Measurements from ENCODE around the gene ZNF200. TPM values are rescaled to one million over a fixed set of nuclear protein-coding genes. Genes with fewer than 3 reads are reported as not detected.

ZNF200 gene
- total RNA-seq, 1 donor from 2014 or later: 11.0 TPM

- Mint-ChIP-seq H3K4me1 (ENCODE audit: low read depth) (peaks cover 8% of the 10 kb centered on the region), H3K36me3 (ENCODE audit: low read depth) (peaks cover 32% of the 10 kb centered on the region), H3K4me3 (ENCODE audit: low read depth) (no peak overlapping the region), H3K27me3 (ENCODE audit: low read depth) (no peaks in the 10 kb centered on the region), H3K9me3 (peaks cover 7% of the 10 kb centered on the region), H3K27ac (no peak overlapping the region)
- intact Hi-C loops (cut with micrococcal nuclease): no loop called here
- no peak for DNase-seq (ENCODE audit: low spot score)
Observed at GRCh38 chr16:3266873-3267537, 32.0 kb upstream of the ZNF200 start.

DNA sequence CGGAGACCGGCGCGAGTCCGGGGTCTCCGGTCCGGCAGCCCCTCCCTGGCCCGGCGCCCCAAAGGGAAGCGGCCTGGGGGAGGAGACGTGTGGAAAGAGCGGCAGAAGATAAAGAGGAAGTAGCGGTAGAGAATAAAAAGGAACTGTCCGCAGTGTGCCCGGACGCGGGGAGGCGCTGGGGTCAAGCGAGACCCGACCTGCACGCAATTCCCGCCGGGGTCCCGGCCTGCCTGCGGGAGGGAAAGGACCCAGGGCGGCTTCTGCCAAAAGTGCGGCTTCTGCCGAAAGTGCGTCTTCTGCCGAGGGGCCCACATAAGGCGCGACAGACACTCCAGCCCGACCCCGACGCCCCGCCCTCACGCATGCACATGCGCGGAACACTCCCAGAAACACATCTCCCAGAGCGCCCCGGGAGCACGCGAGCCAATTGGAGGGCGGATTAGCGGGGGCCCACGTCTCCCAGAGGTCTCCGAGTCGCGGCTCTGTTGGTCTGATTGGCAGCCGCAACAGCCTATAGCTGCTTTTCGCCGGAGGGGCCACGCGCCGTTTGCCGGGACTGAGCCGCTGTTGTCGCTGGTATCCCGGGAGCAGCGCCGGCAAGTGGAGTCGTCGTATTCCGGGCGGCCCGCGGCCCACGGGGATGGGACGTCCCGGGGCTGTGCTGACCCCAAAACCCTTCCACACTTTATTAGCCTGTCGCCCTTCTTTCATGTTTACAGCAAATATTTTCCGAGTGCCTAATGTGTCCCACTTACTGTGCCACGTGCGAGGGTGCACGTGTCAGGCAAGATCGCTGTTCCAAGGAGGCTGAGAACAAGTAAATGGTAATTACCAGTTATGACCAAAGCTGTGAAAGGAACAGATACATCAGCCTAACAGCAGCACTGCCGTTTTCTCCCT lies 29.4 kb upstream of the ZNF200 start:
- Mint-ChIP-seq H3K36me3 (ENCODE audit: low read depth) (peaks cover 29% of the 10 kb centered on the region), H3K9me3 (peaks cover 4% of the 10 kb centered on the region), H3K4me1 (ENCODE audit: low read depth) (peaks cover 8% of the 10 kb centered on the region), H3K27ac (peak overlapping the region; percentile 88), H3K27me3 (ENCODE audit: low read depth) (no peaks in the 10 kb centered on the region), H3K4me3 (ENCODE audit: low read depth) (peak overlapping the region; percentile 89)
- intact Hi-C loops (cut with micrococcal nuclease): loop anchor here (1.0 to 5.0 kb wide), 6 partner anchors 19 to 238 kb away; partner anchors contain the start of genes CLUAP1, TIGD7, ZNF174 and ZNF200
- peak; percentile 97 for DNase-seq (ENCODE audit: low spot score)

- peaks cover 3% of the 10 kb centered on the region for H3K27me3 Mint-ChIP-seq (ENCODE audit: low read depth)
- DNase-seq (ENCODE audit: low spot score): no peak
- intact Hi-C loops (cut with micrococcal nuclease): loop anchor here (5.0 kb wide), 2 partner anchors 195 to 240 kb away; partner anchors contain the start of gene CLUAP1
- peaks cover 8% of the 10 kb centered on the region for H3K4me1 Mint-ChIP-seq (ENCODE audit: low read depth)
- peak overlapping the region; percentile 89 for H3K4me3 Mint-ChIP-seq (ENCODE audit: low read depth)
- no peaks in the 10 kb centered on the region for H3K9me3 Mint-ChIP-seq
- peak overlapping the region; percentile 80 for H3K27ac Mint-ChIP-seq
- H3K36me3 Mint-ChIP-seq (ENCODE audit: low read depth): peaks cover 16% of the 10 kb centered on the region
Observed at GRCh38 chr16:3262517-3262916, 27.6 kb upstream of the ZNF200 start.

DNA sequence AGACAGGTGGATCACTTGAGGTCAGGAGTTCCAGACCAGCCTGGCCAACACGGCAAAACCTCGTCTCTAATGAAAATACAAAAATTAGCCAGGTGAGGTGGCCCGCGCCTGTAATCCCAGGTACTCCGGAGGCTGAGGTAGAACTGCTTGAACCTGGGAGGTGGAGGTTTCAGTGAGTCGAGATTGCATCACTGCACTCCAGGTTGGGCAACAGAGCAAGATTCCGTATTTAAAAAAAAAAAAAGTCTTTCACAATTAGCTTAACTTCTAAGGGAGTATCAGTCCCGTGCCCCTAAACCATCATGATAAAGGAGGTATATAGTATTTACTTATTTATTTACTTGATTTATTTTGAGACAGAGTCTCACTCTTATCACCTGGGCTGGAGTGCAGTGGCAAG lies 24.9 kb upstream of the ZNF200 start:
- Mint-ChIP-seq H3K27ac (no peak overlapping the region), H3K36me3 (ENCODE audit: low read depth) (peaks cover 4% of the 10 kb centered on the region), H3K27me3 (ENCODE audit: low read depth) (peaks cover 3% of the 10 kb centered on the region), H3K4me1 (ENCODE audit: low read depth) (peaks cover 7% of the 10 kb centered on the region), H3K9me3 (no peaks in the 10 kb centered on the region), H3K4me3 (ENCODE audit: low read depth) (no peak overlapping the region)
- intact Hi-C loops (cut with micrococcal nuclease): loop anchor here (5.0 kb wide), 2 partner anchors 197 to 242 kb away; partner anchors contain the start of gene CLUAP1
- DNase-seq (ENCODE audit: low spot score): no peak

DNA sequence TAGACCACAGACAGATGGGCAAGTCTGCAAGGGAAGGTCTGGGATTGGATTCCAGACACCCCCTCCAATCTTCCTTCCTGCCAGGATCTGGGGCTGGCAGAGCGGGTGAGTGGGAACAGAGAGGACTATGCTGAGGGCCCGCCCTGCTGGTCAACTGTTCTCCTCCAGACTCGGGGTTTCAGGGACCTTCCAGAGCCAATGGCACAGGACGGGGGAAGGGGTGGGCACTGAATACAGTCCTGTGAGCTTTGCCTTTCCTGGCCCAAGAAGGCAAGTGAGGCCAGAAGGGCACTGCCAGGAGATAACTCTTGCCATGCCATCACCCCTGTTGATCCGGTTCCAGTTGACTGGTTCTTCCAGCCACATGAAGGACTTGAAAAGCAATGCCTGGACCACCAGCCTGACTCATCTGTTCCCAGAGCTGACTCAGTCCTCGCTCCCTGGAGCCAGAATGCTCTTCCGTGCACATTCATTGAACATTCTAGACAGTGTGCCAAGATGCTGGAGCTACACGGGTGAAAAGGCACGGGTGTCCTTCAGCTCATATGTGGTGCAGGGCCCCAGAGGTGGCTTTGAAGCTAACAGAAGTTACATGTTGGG lies 22.0 kb upstream of the ZNF200 start:
- H3K36me3 Mint-ChIP-seq (ENCODE audit: low read depth): no peaks in the 10 kb centered on the region
- no peaks in the 10 kb centered on the region for H3K4me1 Mint-ChIP-seq (ENCODE audit: low read depth)
- H3K9me3 Mint-ChIP-seq: no peaks in the 10 kb centered on the region
- no peak overlapping the region for H3K27ac Mint-ChIP-seq
- intact Hi-C loops (cut with micrococcal nuclease): no loop called here
- no peak overlapping the region for H3K4me3 Mint-ChIP-seq (ENCODE audit: low read depth)
- H3K27me3 Mint-ChIP-seq (ENCODE audit: low read depth): peaks cover 3% of the 10 kb centered on the region
- DNase-seq (ENCODE audit: low spot score): no peak

DNA sequence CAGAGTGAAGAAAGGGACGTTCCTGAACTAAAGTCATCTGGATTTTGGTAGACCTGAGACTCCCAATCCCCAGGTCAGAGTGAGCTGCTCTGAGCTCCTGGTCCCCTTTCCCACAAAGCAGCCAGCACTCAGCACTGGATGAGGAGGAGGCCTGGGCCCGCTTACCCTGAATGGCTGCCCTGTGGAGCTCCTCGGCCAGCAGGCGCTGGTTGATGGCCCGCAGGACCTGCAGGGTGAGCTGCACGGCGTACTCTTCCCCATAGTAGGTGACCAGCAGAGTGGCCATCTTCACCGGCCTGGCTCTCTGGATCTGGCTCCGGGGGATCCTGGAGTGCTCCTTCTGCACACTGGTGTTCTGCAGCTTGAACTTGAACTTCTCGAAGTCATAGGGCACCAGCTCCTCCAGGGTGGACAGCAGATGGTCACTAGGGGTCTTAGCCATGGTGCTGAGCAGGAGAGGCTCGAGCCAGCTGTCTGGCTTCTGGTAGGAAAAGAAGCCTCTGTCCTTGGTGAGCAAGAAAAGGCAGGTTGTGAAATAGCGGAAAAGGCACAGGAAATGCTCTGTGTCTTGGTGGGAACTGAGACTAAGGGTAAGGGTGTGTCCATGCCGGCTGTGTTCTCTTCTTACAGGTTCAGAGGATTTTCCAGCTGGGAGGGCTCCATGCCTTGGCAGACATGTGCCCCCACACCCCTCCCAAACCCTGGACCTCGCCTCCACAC lies 21.3 kb upstream of the ZNF200 start, which contains the start of gene MEFV:
Gene MEFV (minus strand): TSS at position 488 of the 720 bp plus-strand sequence. CDS start 46 bp downstream, at position 442.
- no peak for DNase-seq (ENCODE audit: low spot score)
- Mint-ChIP-seq H3K4me1 (ENCODE audit: low read depth) (no peaks in the 10 kb centered on the region), H3K27ac (no peak within 1 kb of the TSS), H3K27me3 (ENCODE audit: low read depth) (peaks cover 3% of the 10 kb centered on the region), H3K36me3 (ENCODE audit: low read depth) (no peaks in the 10 kb centered on the region), H3K4me3 (ENCODE audit: low read depth) (no peak within 1 kb of the TSS), H3K9me3 (no peaks in the 10 kb centered on the region)
- intact Hi-C loops (cut with micrococcal nuclease): no loop called here

GRCh38 chr16:3254309-3254708 lies 19.4 kb upstream of the ZNF200 start:
- intact Hi-C loops (cut with micrococcal nuclease): no loop called here
- no peak overlapping the region for H3K4me3 Mint-ChIP-seq (ENCODE audit: low read depth)
- no peaks in the 10 kb centered on the region for H3K4me1 Mint-ChIP-seq (ENCODE audit: low read depth)
- no peak for DNase-seq (ENCODE audit: low spot score)
- no peaks in the 10 kb centered on the region for H3K36me3 Mint-ChIP-seq (ENCODE audit: low read depth)
- H3K9me3 Mint-ChIP-seq: no peaks in the 10 kb centered on the region
- H3K27ac Mint-ChIP-seq: no peak overlapping the region
- peaks cover 4% of the 10 kb centered on the region for H3K27me3 Mint-ChIP-seq (ENCODE audit: low read depth)

GRCh38 chr16:3252967-3253366 lies 18.0 kb upstream of the ZNF200 start:
- intact Hi-C loops (cut with micrococcal nuclease): no loop called here
- Mint-ChIP-seq H3K9me3 (no peaks in the 10 kb centered on the region), H3K4me3 (ENCODE audit: low read depth) (no peak overlapping the region), H3K36me3 (ENCODE audit: low read depth) (no peaks in the 10 kb centered on the region), H3K27ac (no peak overlapping the region), H3K4me1 (ENCODE audit: low read depth) (no peaks in the 10 kb centered on the region), H3K27me3 (ENCODE audit: low read depth) (peaks cover 2% of the 10 kb centered on the region)
- no peak for DNase-seq (ENCODE audit: low spot score)

GRCh38 chr16:3249451-3249850 lies 14.5 kb upstream of the ZNF200 start:
- H3K4me1 Mint-ChIP-seq (ENCODE audit: low read depth): no peaks in the 10 kb centered on the region
- DNase-seq (ENCODE audit: low spot score): no peak
- no peak overlapping the region for H3K27ac Mint-ChIP-seq
- no peaks in the 10 kb centered on the region for H3K36me3 Mint-ChIP-seq (ENCODE audit: low read depth)
- no peak overlapping the region for H3K4me3 Mint-ChIP-seq (ENCODE audit: low read depth)
- intact Hi-C loops (cut with micrococcal nuclease): no loop called here
- H3K27me3 Mint-ChIP-seq (ENCODE audit: low read depth): peaks cover 3% of the 10 kb centered on the region
- H3K9me3 Mint-ChIP-seq: no peaks in the 10 kb centered on the region

DNA sequence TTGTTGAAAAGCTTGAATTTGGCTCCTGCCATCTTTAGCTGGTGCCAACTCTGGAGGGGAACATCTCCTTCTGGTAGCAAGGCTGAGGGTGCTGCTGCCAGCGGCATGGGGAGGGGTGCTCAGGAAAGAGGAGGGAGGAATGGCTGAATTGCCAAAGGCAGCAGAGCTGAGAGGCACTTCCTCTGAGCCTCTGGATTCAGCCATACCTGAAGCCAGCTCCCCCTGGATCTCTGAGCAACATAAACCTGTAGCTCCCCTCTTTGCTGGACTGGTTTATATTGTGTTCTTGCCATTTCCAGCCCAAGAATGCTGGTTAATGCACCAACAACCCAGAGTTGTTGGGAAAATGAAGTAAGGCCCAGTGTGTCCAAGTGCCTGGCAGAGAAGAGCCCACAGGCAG lies 14.1 kb upstream of the ZNF200 start:
- intact Hi-C loops (cut with micrococcal nuclease): no loop called here
- Mint-ChIP-seq H3K36me3 (ENCODE audit: low read depth) (no peaks in the 10 kb centered on the region), H3K27ac (no peak overlapping the region), H3K9me3 (no peaks in the 10 kb centered on the region), H3K4me1 (ENCODE audit: low read depth) (no peaks in the 10 kb centered on the region), H3K4me3 (ENCODE audit: low read depth) (no peak overlapping the region), H3K27me3 (ENCODE audit: low read depth) (peaks cover 3% of the 10 kb centered on the region)
- no peak for DNase-seq (ENCODE audit: low spot score)

GRCh38 chr16:3248596-3248995 lies 13.6 kb upstream of the ZNF200 start:
- H3K27ac Mint-ChIP-seq: no peak overlapping the region
- peaks cover 3% of the 10 kb centered on the region for H3K27me3 Mint-ChIP-seq (ENCODE audit: low read depth)
- H3K4me3 Mint-ChIP-seq (ENCODE audit: low read depth): no peak overlapping the region
- no peaks in the 10 kb centered on the region for H3K36me3 Mint-ChIP-seq (ENCODE audit: low read depth)
- H3K4me1 Mint-ChIP-seq (ENCODE audit: low read depth): no peaks in the 10 kb centered on the region
- intact Hi-C loops (cut with micrococcal nuclease): no loop called here
- DNase-seq (ENCODE audit: low spot score): no peak
- no peaks in the 10 kb centered on the region for H3K9me3 Mint-ChIP-seq

GRCh38 chr16:3246876-3247275 lies 11.9 kb upstream of the ZNF200 start:
- no peaks in the 10 kb centered on the region for H3K36me3 Mint-ChIP-seq (ENCODE audit: low read depth)

More at GRCh38 chr16:3246876-3247275, 11.9 kb upstream of the ZNF200 start:
- no peak for DNase-seq (ENCODE audit: low spot score)
- intact Hi-C loops (cut with micrococcal nuclease): no loop called here
- H3K27me3 Mint-ChIP-seq (ENCODE audit: low read depth): peaks cover 3% of the 10 kb centered on the region
- H3K27ac Mint-ChIP-seq: no peak overlapping the region
- H3K4me1 Mint-ChIP-seq (ENCODE audit: low read depth): no peaks in the 10 kb centered on the region
- H3K9me3 Mint-ChIP-seq: no peaks in the 10 kb centered on the region
- H3K4me3 Mint-ChIP-seq (ENCODE audit: low read depth): no peak overlapping the region

All from activated T-helper 2 cell treated with anti-CD3 and anti-CD28 coated beads, Interferon-gamma antibody, Interleukin-2, Interleukin-4, amounts not matched to agents 10 μg/mL and 5 μg/mL and 100 μg/mL, durations not matched to agents 14 hours and 24 hours and 36 hours (primary cell).